OCI-LY3 (cell line): ENCODE results near the gene PTS.

Experiments used
- EZH2phosphoT487 ChIP-seq: fragments of 200-600 bp; shearing (Covaris generic); IDR thresholded peaks from 2 replicates; pipeline ENCODE4 v1.6.1; 2018; ENCODE audit warnings: antibody characterized with exemption, mixed run types, low read depth
- TF ChIP-seq, protein P1 (sequence below): fragments of 200-600, 300-600 bp; sonication (generic); IDR thresholded peaks from 2 replicates; pipeline ENCODE4 v1.5.1; 2014; ENCODE audit warnings: antibody characterized with exemption, low read length, low read depth

- TF ChIP-seq, protein P1, sequence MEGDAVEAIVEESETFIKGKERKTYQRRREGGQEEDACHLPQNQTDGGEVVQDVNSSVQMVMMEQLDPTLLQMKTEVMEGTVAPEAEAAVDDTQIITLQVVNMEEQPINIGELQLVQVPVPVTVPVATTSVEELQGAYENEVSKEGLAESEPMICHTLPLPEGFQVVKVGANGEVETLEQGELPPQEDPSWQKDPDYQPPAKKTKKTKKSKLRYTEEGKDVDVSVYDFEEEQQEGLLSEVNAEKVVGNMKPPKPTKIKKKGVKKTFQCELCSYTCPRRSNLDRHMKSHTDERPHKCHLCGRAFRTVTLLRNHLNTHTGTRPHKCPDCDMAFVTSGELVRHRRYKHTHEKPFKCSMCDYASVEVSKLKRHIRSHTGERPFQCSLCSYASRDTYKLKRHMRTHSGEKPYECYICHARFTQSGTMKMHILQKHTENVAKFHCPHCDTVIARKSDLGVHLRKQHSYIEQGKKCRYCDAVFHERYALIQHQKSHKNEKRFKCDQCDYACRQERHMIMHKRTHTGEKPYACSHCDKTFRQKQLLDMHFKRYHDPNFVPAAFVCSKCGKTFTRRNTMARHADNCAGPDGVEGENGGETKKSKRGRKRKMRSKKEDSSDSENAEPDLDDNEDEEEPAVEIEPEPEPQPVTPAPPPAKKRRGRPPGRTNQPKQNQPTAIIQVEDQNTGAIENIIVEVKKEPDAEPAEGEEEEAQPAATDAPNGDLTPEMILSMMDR = no peak
- TF ChIP-seq EZH2phosphoT487 = no peak
Observed at GRCh38 chr11:112273066-112273465, 46.8 kb downstream of the PTS start.
